ENCODE measurements around the gene FGF1. TPM values are rescaled to one million over a fixed set of nuclear protein-coding genes. Genes with fewer than 3 reads are reported as not detected.

The FGF1 gene
- polyA plus RNA-seq, 4 donors: 0.27 to 2.8 (median 0.65) TPM; not detected in 1

DNA sequence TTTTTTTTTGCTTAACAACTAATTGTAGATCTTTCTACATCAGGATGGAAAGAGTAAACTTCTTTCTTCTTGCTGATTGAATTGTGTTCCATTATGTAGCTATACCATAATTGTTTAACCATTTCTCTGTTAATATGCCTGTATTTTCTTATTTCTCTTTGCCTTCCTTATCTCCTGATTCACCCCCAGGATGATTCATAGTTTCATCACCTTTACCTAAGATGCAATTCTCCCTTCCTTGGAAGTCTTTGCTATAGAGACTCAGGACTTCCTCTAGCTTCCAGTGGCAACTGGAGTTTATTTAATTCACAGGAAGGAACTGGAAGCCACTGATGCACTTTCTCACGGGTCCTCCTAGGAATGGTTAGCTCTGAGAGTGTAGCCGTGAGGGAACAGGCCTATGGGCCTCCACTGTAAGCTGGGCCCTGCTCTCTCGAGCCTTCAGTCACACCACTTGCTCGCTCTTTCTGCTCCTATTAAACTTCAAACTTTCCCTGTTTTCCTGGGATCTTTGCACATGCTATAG, 83.1 kb downstream of the FGF1 start:
- 71 to 83% (median 79%) methylated on average over 4 of the region's 4 CpGs for WGBS, 3 donors
- no peak overlapping the region for H3K27ac ChIP-seq (ENCODE audit: low read depth in 1 of 3, low read length in 2 of 3)
- H3K27me3 ChIP-seq (ENCODE audit: control insufficient read depth in 3 of 3, insufficient read depth in 3 of 3, low read length in 3 of 3): peaks cover 2 to 3% (median 2%) of the 10 kb centered on the region in 3 donors
- no peak overlapping the region for H3K4me3 ChIP-seq (ENCODE audit: low read depth in 1 of 3, low read length in 3 of 3)
- FAIRE-seq (no peak), DNase-seq (no peak)
- H3K9me3 ChIP-seq (ENCODE audit: control insufficient read depth in 2 of 2, insufficient read depth in 1 of 2, low read depth in 1 of 2, low read length in 1 of 2): no peaks in the 10 kb centered on the region
- H3K4me1 ChIP-seq (ENCODE audit: control insufficient read depth in 3 of 3, insufficient read depth in 2 of 3, low read depth in 1 of 3, low read length in 2 of 3): peaks cover 0 to 7% (median 0%) of the 10 kb centered on the region in 3 donors
- no peaks in the 10 kb centered on the region for H3K36me3 ChIP-seq (ENCODE audit: control insufficient read depth in 3 of 3, insufficient read depth in 2 of 3, low read depth in 1 of 3, low read length in 3 of 3)

- Histone ChIP-seq H3K36me3 (ENCODE audit: control insufficient read depth in 3 of 3, insufficient read depth in 2 of 3, low read depth in 1 of 3, low read length in 3 of 3) (no peaks in the 10 kb centered on the region), H3K27me3 (ENCODE audit: control insufficient read depth in 3 of 3, insufficient read depth in 3 of 3, low read length in 3 of 3) (peaks cover 0 to 3% (median 2%) of the 10 kb centered on the region in 3 donors), H3K27ac (ENCODE audit: low read depth in 1 of 3, low read length in 2 of 3) (peak overlapping the region in 1 of 3 donors; percentile 74), H3K4me1 (ENCODE audit: control insufficient read depth in 3 of 3, insufficient read depth in 2 of 3, low read depth in 1 of 3, low read length in 2 of 3) (peaks cover 0 to 7% (median 0%) of the 10 kb centered on the region in 3 donors), H3K9me3 (ENCODE audit: control insufficient read depth in 2 of 2, insufficient read depth in 1 of 2, low read depth in 1 of 2, low read length in 1 of 2) (no peaks in the 10 kb centered on the region), H3K4me3 (ENCODE audit: low read depth in 1 of 3, low read length in 3 of 3) (no peak overlapping the region)
- 78 to 83% (median 80%) methylated on average over 3 of the region's 3 CpGs for WGBS, 3 donors
- DNase-seq (no peak), FAIRE-seq (no peak)
These were observed 84.5 kb downstream of the FGF1 start for GRCh38 chr5:142601432-142601831.

- Histone ChIP-seq H3K36me3 (ENCODE audit: control insufficient read depth in 3 of 3, insufficient read depth in 2 of 3, low read depth in 1 of 3, low read length in 3 of 3) (no peaks in the 10 kb centered on the region), H3K27ac (ENCODE audit: low read depth in 1 of 3, low read length in 2 of 3) (peak overlapping the region in 2 of 3 donors; percentile 42 to 74)
These were observed 85.1 kb downstream of the FGF1 start for GRCh38 chr5:142600611-142601358.

DNA sequence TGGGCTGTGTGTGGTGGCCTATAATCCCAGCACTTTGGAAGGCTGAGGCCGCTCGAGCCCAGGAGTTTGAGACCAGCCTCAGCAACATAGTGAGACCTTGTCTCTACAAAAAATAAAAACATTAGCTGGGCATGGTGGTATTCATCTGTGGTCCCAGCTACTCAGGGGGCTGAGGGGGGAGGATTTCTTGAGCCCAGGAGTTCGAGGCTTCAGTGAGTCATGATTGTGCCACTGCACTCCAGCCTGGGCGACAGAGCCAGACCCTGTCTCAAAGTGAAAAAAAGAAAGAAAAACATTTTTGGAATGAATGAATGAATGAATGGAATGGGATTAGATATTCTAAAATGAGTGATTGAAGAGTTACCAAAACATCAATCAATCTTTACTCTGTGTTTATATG, 85.8 kb downstream of the FGF1 start:
- Histone ChIP-seq H3K4me1 (ENCODE audit: control insufficient read depth in 3 of 3, insufficient read depth in 2 of 3, low read depth in 1 of 3, low read length in 2 of 3) (peaks cover 0 to 7% (median 0%) of the 10 kb centered on the region in 3 donors), H3K27ac (ENCODE audit: low read depth in 1 of 3, low read length in 2 of 3) (peak overlapping the region in 1 of 3 donors; percentile 32), H3K4me3 (ENCODE audit: low read depth in 1 of 3, low read length in 3 of 3) (no peak overlapping the region), H3K27me3 (ENCODE audit: control insufficient read depth in 3 of 3, insufficient read depth in 3 of 3, low read length in 3 of 3) (peaks cover 0 to 3% (median 0%) of the 10 kb centered on the region in 3 donors), H3K9me3 (ENCODE audit: control insufficient read depth in 2 of 2, insufficient read depth in 1 of 2, low read depth in 1 of 2, low read length in 1 of 2) (no peaks in the 10 kb centered on the region), H3K36me3 (ENCODE audit: control insufficient read depth in 3 of 3, insufficient read depth in 2 of 3, low read depth in 1 of 3, low read length in 3 of 3) (no peaks in the 10 kb centered on the region)
- FAIRE-seq (no peak), DNase-seq (no peak)
- WGBS, 3 donors: 72 to 79% (median 76%) methylated on average over 4 of the region's 4 CpGs

More at GRCh38 chr5:142600611-142601358, 85.1 kb downstream of the FGF1 start:
- Histone ChIP-seq H3K27me3 (ENCODE audit: control insufficient read depth in 3 of 3, insufficient read depth in 3 of 3, low read length in 3 of 3) (peaks cover 0 to 3% (median 2%) of the 10 kb centered on the region in 3 donors), H3K4me1 (ENCODE audit: control insufficient read depth in 3 of 3, insufficient read depth in 2 of 3, low read depth in 1 of 3, low read length in 2 of 3) (peaks cover 0 to 7% (median 0%) of the 10 kb centered on the region in 3 donors), H3K9me3 (ENCODE audit: control insufficient read depth in 2 of 2, insufficient read depth in 1 of 2, low read depth in 1 of 2, low read length in 1 of 2) (no peaks in the 10 kb centered on the region), H3K4me3 (ENCODE audit: low read depth in 1 of 3, low read length in 3 of 3) (no peak overlapping the region)
- peak in 1 of 2 donors; percentile 32 for DNase-seq
- no peak for FAIRE-seq
- WGBS, 3 donors: 36 to 45% (median 36%) methylated on average over 20 of the region's 20 CpGs

GRCh38 chr5:142598338-142598700, 87.6 kb downstream of the FGF1 start:
- H3K27me3 ChIP-seq (ENCODE audit: control insufficient read depth in 3 of 3, insufficient read depth in 3 of 3, low read length in 3 of 3): peaks cover 0 to 3% (median 0%) of the 10 kb centered on the region in 3 donors
- H3K9me3 ChIP-seq (ENCODE audit: control insufficient read depth in 2 of 2, insufficient read depth in 1 of 2, low read depth in 1 of 2, low read length in 1 of 2): no peaks in the 10 kb centered on the region
- H3K4me1 ChIP-seq (ENCODE audit: control insufficient read depth in 3 of 3, insufficient read depth in 2 of 3, low read depth in 1 of 3, low read length in 2 of 3): peaks cover 0 to 7% (median 0%) of the 10 kb centered on the region in 3 donors
- no peaks in the 10 kb centered on the region for H3K36me3 ChIP-seq (ENCODE audit: control insufficient read depth in 3 of 3, insufficient read depth in 2 of 3, low read depth in 1 of 3, low read length in 3 of 3)
- no peak for DNase-seq
- no peak overlapping the region for H3K4me3 ChIP-seq (ENCODE audit: low read depth in 1 of 3, low read length in 3 of 3)
- no peak overlapping the region for H3K27ac ChIP-seq (ENCODE audit: low read depth in 1 of 3, low read length in 2 of 3)
- no peak for FAIRE-seq

DNA sequence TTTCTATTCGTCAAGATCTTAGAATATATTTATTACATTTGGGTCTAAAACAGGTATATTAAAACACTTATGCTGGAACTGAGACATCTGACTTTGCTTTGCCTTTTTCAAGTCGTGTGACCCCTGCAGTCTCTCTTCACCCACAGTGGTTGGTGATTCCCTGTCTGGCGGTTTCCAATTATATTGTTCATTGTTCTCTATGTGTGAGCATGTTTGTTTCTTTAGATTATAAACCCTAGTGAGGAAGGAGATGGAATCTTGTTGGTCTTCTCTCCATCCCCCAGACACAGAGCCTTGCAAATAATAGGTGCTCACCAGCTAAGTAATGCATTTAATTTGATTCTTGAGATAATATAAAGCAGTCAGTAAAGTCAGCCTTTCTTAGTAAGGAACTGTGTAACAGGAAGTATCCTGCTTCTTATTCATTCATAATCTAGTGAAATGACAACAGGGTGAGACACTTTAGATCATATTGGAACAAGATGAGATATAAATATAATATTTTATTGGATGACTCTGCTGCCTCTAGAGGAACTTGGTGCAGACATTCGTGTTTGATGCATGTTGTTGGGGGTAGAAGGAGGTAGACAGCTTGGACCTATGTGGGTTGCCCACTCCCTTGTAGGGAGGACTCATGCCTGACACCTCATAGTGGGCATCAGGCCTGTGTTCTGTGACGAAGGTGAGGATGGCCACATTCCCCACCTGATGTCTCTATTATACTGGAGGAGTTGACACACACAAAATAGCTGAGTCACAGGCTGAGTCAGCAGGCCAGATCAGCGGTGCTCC, 88.1 kb downstream of the FGF1 start:
- no peak overlapping the region for H3K4me3 ChIP-seq (ENCODE audit: low read depth in 1 of 3, low read length in 3 of 3)
- peaks cover 0 to 7% (median 0%) of the 10 kb centered on the region in 3 donors for H3K4me1 ChIP-seq (ENCODE audit: control insufficient read depth in 3 of 3, insufficient read depth in 2 of 3, low read depth in 1 of 3, low read length in 2 of 3)
- no peak for FAIRE-seq
- no peak overlapping the region for H3K27ac ChIP-seq (ENCODE audit: low read depth in 1 of 3, low read length in 2 of 3)
- peak in 1 of 2 donors; percentile 14 for DNase-seq
- H3K27me3 ChIP-seq (ENCODE audit: control insufficient read depth in 3 of 3, insufficient read depth in 3 of 3, low read length in 3 of 3): peaks cover 0 to 3% (median 0%) of the 10 kb centered on the region in 3 donors
- no peaks in the 10 kb centered on the region for H3K9me3 ChIP-seq (ENCODE audit: control insufficient read depth in 2 of 2, insufficient read depth in 1 of 2, low read depth in 1 of 2, low read length in 1 of 2)
- no peaks in the 10 kb centered on the region for H3K36me3 ChIP-seq (ENCODE audit: control insufficient read depth in 3 of 3, insufficient read depth in 2 of 3, low read depth in 1 of 3, low read length in 3 of 3)
- 54 to 59% (median 55%) methylated on average over 6 of the region's 6 CpGs for WGBS, 3 donors

- DNase-seq (no peak), FAIRE-seq (no peak)
- Histone ChIP-seq H3K4me3 (ENCODE audit: low read depth in 1 of 3, low read length in 3 of 3) (no peak overlapping the region), H3K4me1 (ENCODE audit: control insufficient read depth in 3 of 3, insufficient read depth in 2 of 3, low read depth in 1 of 3, low read length in 2 of 3) (peaks cover 0 to 7% (median 0%) of the 10 kb centered on the region in 3 donors), H3K36me3 (ENCODE audit: control insufficient read depth in 3 of 3, insufficient read depth in 2 of 3, low read depth in 1 of 3, low read length in 3 of 3) (no peaks in the 10 kb centered on the region), H3K27ac (ENCODE audit: low read depth in 1 of 3, low read length in 2 of 3) (no peak overlapping the region), H3K27me3 (ENCODE audit: control insufficient read depth in 3 of 3, insufficient read depth in 3 of 3, low read length in 3 of 3) (peaks cover 0 to 3% (median 0%) of the 10 kb centered on the region in 3 donors), H3K9me3 (ENCODE audit: control insufficient read depth in 2 of 2, insufficient read depth in 1 of 2, low read depth in 1 of 2, low read length in 1 of 2) (no peaks in the 10 kb centered on the region)
- 94 to 98% (median 94%) methylated on average over 3 of the region's 3 CpGs for WGBS, 3 donors
These were observed 88.9 kb downstream of the FGF1 start for GRCh38 chr5:142597025-142597424.

DNA sequence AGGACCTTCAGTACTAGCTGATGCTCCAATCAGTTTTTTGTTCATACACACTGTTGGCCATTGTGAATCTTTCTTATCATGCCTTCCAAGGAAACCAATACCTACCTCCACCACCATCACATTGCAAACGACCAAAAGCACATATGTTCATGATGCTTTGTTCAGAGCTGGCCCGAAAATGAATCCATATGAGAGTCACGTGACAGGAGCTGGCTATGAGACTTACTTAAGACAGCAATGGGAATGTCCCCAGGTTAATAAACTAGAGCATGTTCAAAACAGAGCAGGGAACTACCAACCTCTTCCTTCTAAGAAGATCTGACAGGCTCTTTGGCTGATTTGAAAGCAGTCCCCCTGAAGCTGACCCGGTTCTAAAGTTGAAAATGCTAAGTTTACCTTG, 93.5 kb downstream of the FGF1 start:
- H3K27ac ChIP-seq (ENCODE audit: low read depth in 1 of 3, low read length in 2 of 3): no peak overlapping the region
- FAIRE-seq (no peak), DNase-seq (no peak)
- no peaks in the 10 kb centered on the region for H3K27me3 ChIP-seq (ENCODE audit: control insufficient read depth in 3 of 3, insufficient read depth in 3 of 3, low read length in 3 of 3)
- no peaks in the 10 kb centered on the region for H3K9me3 ChIP-seq (ENCODE audit: control insufficient read depth in 2 of 2, insufficient read depth in 1 of 2, low read depth in 1 of 2, low read length in 1 of 2)
- no peaks in the 10 kb centered on the region for H3K4me1 ChIP-seq (ENCODE audit: control insufficient read depth in 3 of 3, insufficient read depth in 2 of 3, low read depth in 1 of 3, low read length in 2 of 3)
- H3K36me3 ChIP-seq (ENCODE audit: control insufficient read depth in 3 of 3, insufficient read depth in 2 of 3, low read depth in 1 of 3, low read length in 3 of 3): no peaks in the 10 kb centered on the region
- 66 to 77% (median 70%) methylated on average over 4 of the region's 4 CpGs for WGBS, 3 donors
- H3K4me3 ChIP-seq (ENCODE audit: low read depth in 1 of 3, low read length in 3 of 3): no peak overlapping the region
